ENCODE data around the gene AFAP1L2.

DNA sequence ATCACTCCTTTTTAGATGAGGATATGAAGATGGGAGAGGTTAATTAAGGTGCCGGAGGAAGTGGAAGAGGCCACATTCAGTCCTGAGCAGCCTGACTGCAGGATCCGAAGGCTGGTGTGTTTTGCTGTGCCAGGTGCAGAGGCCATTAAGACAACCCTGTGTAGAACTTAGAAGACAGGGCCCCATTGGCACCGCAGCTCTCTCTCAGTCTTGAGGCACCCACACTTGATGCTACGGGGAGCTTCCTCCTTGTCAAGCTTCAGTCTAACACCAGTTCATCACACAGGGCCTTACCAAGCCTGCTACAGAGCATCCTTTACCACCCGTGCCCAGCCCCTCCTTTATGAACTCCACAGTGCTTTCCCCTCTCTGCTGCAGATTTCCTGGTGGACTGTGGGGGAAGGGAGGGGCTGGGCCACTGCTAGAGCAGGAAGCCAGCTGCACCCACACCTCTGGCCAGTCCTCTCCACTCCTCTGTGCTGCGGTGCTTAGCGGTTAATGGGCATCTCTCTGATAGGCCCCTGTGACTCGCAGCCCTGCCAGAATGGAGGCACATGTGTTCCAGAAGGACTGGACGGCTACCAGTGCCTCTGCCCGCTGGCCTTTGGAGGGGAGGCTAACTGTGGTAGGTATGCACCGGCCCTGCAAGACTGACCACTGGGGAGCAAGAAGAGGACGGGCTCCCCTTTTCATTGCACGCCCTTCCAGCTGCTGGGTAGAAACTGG, 119.8 kb downstream of the AFAP1L2 start:
- TF ChIP-seq EZH2 (IDR thresholded peaks at IDR 0.05; ENCODE audit: borderline replicate concordance, low read depth, low read length, poor library complexity, severe bottlenecking), result no peak
- TF ChIP-seq, protein P1, sequence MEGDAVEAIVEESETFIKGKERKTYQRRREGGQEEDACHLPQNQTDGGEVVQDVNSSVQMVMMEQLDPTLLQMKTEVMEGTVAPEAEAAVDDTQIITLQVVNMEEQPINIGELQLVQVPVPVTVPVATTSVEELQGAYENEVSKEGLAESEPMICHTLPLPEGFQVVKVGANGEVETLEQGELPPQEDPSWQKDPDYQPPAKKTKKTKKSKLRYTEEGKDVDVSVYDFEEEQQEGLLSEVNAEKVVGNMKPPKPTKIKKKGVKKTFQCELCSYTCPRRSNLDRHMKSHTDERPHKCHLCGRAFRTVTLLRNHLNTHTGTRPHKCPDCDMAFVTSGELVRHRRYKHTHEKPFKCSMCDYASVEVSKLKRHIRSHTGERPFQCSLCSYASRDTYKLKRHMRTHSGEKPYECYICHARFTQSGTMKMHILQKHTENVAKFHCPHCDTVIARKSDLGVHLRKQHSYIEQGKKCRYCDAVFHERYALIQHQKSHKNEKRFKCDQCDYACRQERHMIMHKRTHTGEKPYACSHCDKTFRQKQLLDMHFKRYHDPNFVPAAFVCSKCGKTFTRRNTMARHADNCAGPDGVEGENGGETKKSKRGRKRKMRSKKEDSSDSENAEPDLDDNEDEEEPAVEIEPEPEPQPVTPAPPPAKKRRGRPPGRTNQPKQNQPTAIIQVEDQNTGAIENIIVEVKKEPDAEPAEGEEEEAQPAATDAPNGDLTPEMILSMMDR (conservative IDR thresholded peaks at IDR 0.05; ENCODE audit: low read depth, low read length), result no peak

All from A673 (cell line).